ENCODE measurements around the gene SMYD3. TPM values are rescaled to one million over a fixed set of nuclear protein-coding genes. Genes with fewer than 3 reads are reported as not detected.

Gene SMYD3
- total RNA-seq, 1 experiment from 2014 or later = 25.5 TPM

GRCh38 chr1:245751726-245752470 is 755.2 kb downstream of the SMYD3 start:
- no peak for TF ChIP-seq CTCF (conservative IDR thresholded peaks at IDR 0.05)
- no peak overlapping the region for H4K5ac ChIP-seq (ENCODE audit: insufficient read length, low read depth, low read length)
- no peak overlapping the region for H2BK12ac ChIP-seq (ENCODE audit: insufficient read length, low read depth, low read length)
- H2BK120ac ChIP-seq (ENCODE audit: low read depth, low read length, poor library complexity, severe bottlenecking) = no peak overlapping the region
- H3K4me2 ChIP-seq (ENCODE audit: insufficient read depth, insufficient read length, low read length) = no peak overlapping the region
- WGBS (ENCODE audit: extremely low coverage, insufficient read length, low lambda C conversion rate) = no CpG with 5 or more reads among the region's 12 CpGs
- H3K27me3 Mint-ChIP-seq (ENCODE audit: low read depth) = no peaks in the 10 kb centered on the region
- H3K4ac ChIP-seq (ENCODE audit: low read depth, low read length) = no peak overlapping the region
- H2BK15ac ChIP-seq (ENCODE audit: low read depth, low read length) = no peak overlapping the region
- peak overlapping the region in 1 of 3 experiments; percentile 85; a peak in 2 of 7 replicates for H3K27ac Mint-ChIP-seq
- no peaks in the 10 kb centered on the region for H4K20me1 ChIP-seq (ENCODE audit: control insufficient read depth, insufficient read depth, insufficient read length)
- H3K14ac ChIP-seq (ENCODE audit: insufficient read depth, low read length) = no peak overlapping the region; the same call in 1 of the 2 replicates
- no peak overlapping the region for H3K56ac ChIP-seq (ENCODE audit: insufficient read length, low read depth, low read length)
- H4K91ac ChIP-seq (ENCODE audit: insufficient read length, low read depth, low read length) = no peak overlapping the region
- H3K36me3 Mint-ChIP-seq (ENCODE audit: insufficient read depth in 1 of 3, low read depth in 3 of 3) = peaks cover 0 to 9% (median 1%) of the 10 kb centered on the region in 3 experiments; a peak in 3 of 7 replicates
- no peak overlapping the region for H3T11ph ChIP-seq (ENCODE audit: low read length)
- peaks cover 2 to 5% of the 10 kb centered on the region in 2 experiments; a peak in 3 of 5 replicates for H3K9me3 Mint-ChIP-seq
- H3K79me2 ChIP-seq (ENCODE audit: insufficient read depth, low read length) = no peaks in the 10 kb centered on the region
- H3K9me3 ChIP-seq (ENCODE audit: control insufficient read depth, low read depth, low read length) = no peaks in the 10 kb centered on the region
- no peaks in the 10 kb centered on the region for H3K79me1 ChIP-seq (ENCODE audit: insufficient read depth, low read depth, low read length, poor library complexity, severe bottlenecking)
- no peak overlapping the region for H4K8ac ChIP-seq (replicated peaks; ENCODE audit: insufficient read length, low read depth, low read length)
- peaks cover 26 to 29% of the 10 kb centered on the region in 2 experiments for H3K4me1 Mint-ChIP-seq
- no peak overlapping the region for H3K9ac ChIP-seq (ENCODE audit: extremely low read depth, insufficient read length, low read length)
- no peak overlapping the region for H2BK5ac ChIP-seq (ENCODE audit: insufficient read length, low read length)
- no peak overlapping the region for H2AK5ac ChIP-seq (ENCODE audit: insufficient read length, low read length)
- H2BK20ac ChIP-seq (ENCODE audit: low read depth, low read length, poor library complexity, severe bottlenecking) = no peak overlapping the region
- no peak overlapping the region for H3K27ac ChIP-seq (ENCODE audit: insufficient read length, low read depth, low read length)
- H3K18ac ChIP-seq (ENCODE audit: insufficient read length, low read depth, low read length) = no peak overlapping the region
- no peaks in the 10 kb centered on the region for H3K23me2 ChIP-seq (ENCODE audit: insufficient read length, low read depth, low read length, poor library complexity, severe bottlenecking)
- no peak overlapping the region for H3K4me3 Mint-ChIP-seq
- no peaks in the 10 kb centered on the region for H3K4me1 ChIP-seq (ENCODE audit: insufficient read depth, low read length)
- DNase-seq = no peak
- no peak overlapping the region for H2AFZ ChIP-seq (ENCODE audit: low read length)
- no peak overlapping the region for H3K23ac ChIP-seq (ENCODE audit: insufficient read length, low read depth, low read length)
- no peaks in the 10 kb centered on the region for H3K27me3 ChIP-seq (ENCODE audit: insufficient read depth, low read length)

Data from H9 (cell line).